GM23338 (cell line): ENCODE measurements around the gene HSPA12B. TPM values are rescaled to one million over a fixed set of nuclear protein-coding genes. Genes with fewer than 3 reads are reported as not detected.

Experiments
- ATAC-seq: fragments of 200-7000 bp; cut with Tn5 transposase; 3 replicates; pipeline ENCODE4 v1.9.1; 2020
- DNase-seq: peaks from one replicate; pipeline ENCODE4 v3.0.0-alpha.2; 2015; ENCODE audit warnings: low spot score
- H2AFZ ChIP-seq: fragments of 200-600 bp; sonication (generic); 2 replicates; pipeline ENCODE4 v1.8.0; 2016; ENCODE audit warnings: antibody characterized with exemption, mild to moderate bottlenecking, moderate library complexity
- H3F3A ChIP-seq: fragments of 200-600 bp; sonication (generic); replicated peaks from 2 replicates; pipeline ENCODE4 v1.8.0; 2017; ENCODE audit warnings: antibody characterized with exemption, mixed run types, low read depth
- H3K27ac ChIP-seq: fragments of 200-600 bp; sonication (generic); 2 replicates; pipeline ENCODE4 v1.6.1; 2016; ENCODE audit warnings: low read depth
- H3K27me3 ChIP-seq: fragments of 200-600 bp; sonication (generic); 2 replicates; pipeline ENCODE4 v1.8.0; 2016; ENCODE audit warnings: mild to moderate bottlenecking, mixed run types, moderate library complexity; ENCODE audit not compliant: insufficient read depth
- H3K36me3 ChIP-seq: fragments of 200-600 bp; sonication (generic); 2 replicates; pipeline ENCODE4 v1.8.0; 2016; ENCODE audit warnings: mild to moderate bottlenecking; ENCODE audit not compliant: insufficient read depth
- H3K4me1 ChIP-seq: fragments of 200-600 bp; sonication (generic); 2 replicates; pipeline ENCODE4 v1.8.0; 2016; ENCODE audit warnings: mild to moderate bottlenecking, moderate library complexity; ENCODE audit not compliant: insufficient read depth
- H3K4me2 ChIP-seq: fragments of 200-600 bp; sonication (generic); 2 replicates; pipeline ENCODE4 v1.7.1; 2017; ENCODE audit warnings: mixed run types
- H3K4me3 ChIP-seq: fragments of 200-600 bp; sonication (generic); 2 replicates; pipeline ENCODE4 v1.6.1; 2016; ENCODE audit warnings: mixed run types
- H3K79me2 ChIP-seq: fragments of 200-600 bp; sonication (generic); replicated peaks from 2 replicates; pipeline ENCODE4 v1.8.0; 2017; ENCODE audit warnings: mild to moderate bottlenecking; ENCODE audit not compliant: insufficient read depth
- H3K9me2 ChIP-seq: fragments of 200-600 bp; sonication (generic); 2 replicates; pipeline ENCODE4 v1.8.0; 2017; ENCODE audit not compliant: insufficient read depth
- H4K20me1 ChIP-seq: fragments of 200-600 bp; sonication (generic); replicated peaks from 2 replicates; pipeline ENCODE4 v1.8.0; 2017; ENCODE audit warnings: mild to moderate bottlenecking; ENCODE audit not compliant: insufficient read depth
- H3K27ac Mint-ChIP-seq: 2 replicates; pipeline ENCODE4 v1.8.0; 2020; ENCODE audit warnings: inconsistent platforms, mild to moderate bottlenecking, moderate library complexity, mixed read lengths
- H3K27me3 Mint-ChIP-seq: 3 replicates; pipeline ENCODE4 v1.8.0; 2022; ENCODE audit warnings: low read depth, mild to moderate bottlenecking, moderate library complexity, mixed read lengths, inconsistent platforms; ENCODE audit not compliant: insufficient read depth, poor library complexity
- H3K36me3 Mint-ChIP-seq: 3 replicates; pipeline ENCODE4 v1.8.0; 2021; ENCODE audit warnings: low read depth, mild to moderate bottlenecking, inconsistent platforms, moderate library complexity, mixed read lengths
- H3K4me1 Mint-ChIP-seq: 3 replicates; pipeline ENCODE4 v1.8.0; 2020; ENCODE audit warnings: mild to moderate bottlenecking, inconsistent platforms, mixed read lengths
- H3K4me3 Mint-ChIP-seq: 3 replicates; pipeline ENCODE4 v1.8.0; 2021; ENCODE audit warnings: moderate library complexity, mild to moderate bottlenecking, inconsistent platforms, mixed read lengths
- H3K9me3 Mint-ChIP-seq: 3 replicates; pipeline ENCODE4 v1.8.0; 2020; ENCODE audit warnings: moderate library complexity, mild to moderate bottlenecking, inconsistent platforms, mixed read lengths
- CREB1 ChIP-seq: fragments of 250-450 bp; sonication (Bioruptor Pico); IDR thresholded peaks from 2 replicates; pipeline ENCODE4 v1.5.0; 2020; ENCODE audit warnings: low read depth, mild to moderate bottlenecking, moderate library complexity
- CTCF ChIP-seq, 2 experiments: fragments of 200-600 bp in 1 of 2; sonication (generic) in 1 of 2; conservative IDR thresholded peaks; 2 replicates each; pipeline versions ENCODE4 v1.5.1 to v1.6.1; 2016 to 2017; ENCODE audit warnings: antibody characterized with exemption in 2 of 2, low read depth in 2 of 2, mild to moderate bottlenecking in 2 of 2, moderate library complexity in 1 of 2
- ETS1 ChIP-seq: IDR thresholded peaks from 2 replicates; pipeline ENCODE4 v1.6.1; 2016; ENCODE audit warnings: antibody characterized with exemption
- EZH2 ChIP-seq: fragments of 200-600 bp; sonication (generic); IDR thresholded peaks from one replicate; pipeline ENCODE4 v1.8.0; 2017; ENCODE audit warnings: antibody characterized with exemption, mild to moderate bottlenecking, low read depth; ENCODE audit not compliant: unreplicated experiment
- EZH2phosphoT487 ChIP-seq: fragments of 200-600 bp; sonication (generic); IDR thresholded peaks from one replicate; pipeline ENCODE4 v1.8.1; 2018; ENCODE audit warnings: antibody characterized with exemption; ENCODE audit not compliant: unreplicated experiment
- JUNB ChIP-seq: IDR thresholded peaks from one replicate; pipeline ENCODE4 v1.6.1; 2016; ENCODE audit warnings: antibody characterized with exemption; ENCODE audit not compliant: unreplicated experiment
- NANOG ChIP-seq: IDR thresholded peaks from 2 replicates; pipeline ENCODE4 v1.6.1; 2016; ENCODE audit warnings: antibody characterized with exemption, borderline replicate concordance
- POLR2AphosphoS5 ChIP-seq: IDR thresholded peaks from 2 replicates; pipeline ENCODE4 v1.6.1; 2016; ENCODE audit warnings: antibody characterized with exemption, low read depth
- REST ChIP-seq: IDR thresholded peaks from one replicate; pipeline ENCODE4 v1.6.1; 2018; ENCODE audit warnings: antibody characterized with exemption; ENCODE audit not compliant: unreplicated experiment
- STAT1 ChIP-seq: IDR thresholded peaks from one replicate; pipeline ENCODE4 v1.6.1; 2016; ENCODE audit warnings: antibody characterized with exemption; ENCODE audit not compliant: unreplicated experiment
- ZNF114 ChIP-seq: fragments of 250-450 bp; sonication (Bioruptor Pico); IDR thresholded peaks from 2 replicates; pipeline ENCODE4 v1.5.0; 2020; ENCODE audit warnings: mild to moderate bottlenecking, moderate library complexity
- ZNF331 ChIP-seq: fragments of 250-450 bp; sonication (Bioruptor Pico); IDR thresholded peaks from 2 replicates; pipeline ENCODE4 v1.5.0; 2020; ENCODE audit warnings: low read depth, mild to moderate bottlenecking, moderate library complexity
- ZNF462 ChIP-seq: fragments of 250-450 bp; sonication (Bioruptor Pico); IDR thresholded peaks from 2 replicates; pipeline ENCODE4 v1.5.0; 2020; ENCODE audit warnings: mild to moderate bottlenecking, moderate library complexity
- polyA plus RNA-seq: library from polyadenylated mRNA; unstranded; fragments of >200 nt; fragmentation: Nextera tagmentation; extraction: Ambion mirVana; gene quantifications from 2 replicates; pipeline ENCODE4 v1.2.1, GENCODE V29; 2016
- total RNA-seq: library from RNA; depleted of rRNA; stranded (reverse); fragments of >200 nt; shearing (Covaris generic); gene quantifications from 2 replicates; pipeline ENCODE4 v1.2.3, GENCODE V29; 2014

HSPA12B gene
- total and polyA plus RNA-seq, 2 experiments from 2014 or later, result 2.8 to 6.5 TPM

GRCh38 chr20:3739926-3740451, 7.5 kb downstream of the HSPA12B start:
- no peaks in the 10 kb centered on the region for H3F3A ChIP-seq
- no peaks in the 10 kb centered on the region; the same call in 1 of the 2 replicates for H3K4me1 ChIP-seq
- DNase-seq (no peak), ATAC-seq (peak; percentile 11)
- Mint-ChIP-seq H3K27ac (no peak overlapping the region), H3K4me3 (no peak overlapping the region), H3K27me3 (peaks cover 16% of the 10 kb centered on the region), H3K4me1 (peaks cover 26% of the 10 kb centered on the region), H3K9me3 (no peaks in the 10 kb centered on the region), H3K36me3 (no peaks in the 10 kb centered on the region)
- H2AFZ ChIP-seq, result no peak overlapping the region
- no peaks in the 10 kb centered on the region for H3K79me2 ChIP-seq
- no peak for TF ChIP-seq CREB1 (CRISPR knock-in tag)
- no peak for TF ChIP-seq POLR2AphosphoS5
- no peak for TF ChIP-seq EZH2
- no peak for TF ChIP-seq EZH2phosphoT487
- no peak for TF ChIP-seq JUNB
- no peak for TF ChIP-seq ZNF331 (CRISPR knock-in tag)
- no peak for TF ChIP-seq STAT1
- TF ChIP-seq CTCF (conservative IDR thresholded peaks at IDR 0.05; ENCODE audit: low read depth in 2 of 2), result no peak
- TF ChIP-seq ZNF114 (CRISPR knock-in tag), result no peak
- no peak for TF ChIP-seq ETS1
- no peak for TF ChIP-seq REST
- TF ChIP-seq NANOG, result no peak
- TF ChIP-seq ZNF462 (CRISPR knock-in tag), result no peak
- no peak overlapping the region for H3K4me3 ChIP-seq
- H3K9me2 ChIP-seq, result no peaks in the 10 kb centered on the region
- H4K20me1 ChIP-seq, result no peaks in the 10 kb centered on the region
- no peak overlapping the region for H3K27ac ChIP-seq
- no peaks in the 10 kb centered on the region for H3K36me3 ChIP-seq
- H3K4me2 ChIP-seq, result no peak overlapping the region
- no peaks in the 10 kb centered on the region for H3K27me3 ChIP-seq
